ENCODE data around the gene RSPO3.

Gene RSPO3

GRCh38 chr6:127162836-127163235 lies 44.4 kb downstream of the RSPO3 start:
- Mint-ChIP-seq H3K9me3 (no peaks in the 10 kb centered on the region), H3K4me1 (ENCODE audit: low read depth) (no peaks in the 10 kb centered on the region), H3K4me3 (no peak overlapping the region)

GRCh38 chr6:127164036-127164435 lies 45.6 kb downstream of the RSPO3 start:
- Mint-ChIP-seq H3K9me3 (no peaks in the 10 kb centered on the region), H3K4me1 (ENCODE audit: low read depth) (no peaks in the 10 kb centered on the region), H3K4me3 (no peak overlapping the region), H3K27me3 (ENCODE audit: low read depth) (no peaks in the 10 kb centered on the region), H3K27ac (no peak overlapping the region), H3K36me3 (ENCODE audit: low read depth) (no peaks in the 10 kb centered on the region)

More at GRCh38 chr6:127162836-127163235, 44.4 kb downstream of the RSPO3 start:
- no peaks in the 10 kb centered on the region for H3K36me3 Mint-ChIP-seq (ENCODE audit: low read depth)
- no peaks in the 10 kb centered on the region for H3K27me3 Mint-ChIP-seq (ENCODE audit: low read depth)
- H3K27ac Mint-ChIP-seq = no peak overlapping the region

- Mint-ChIP-seq H3K9me3 (no peaks in the 10 kb centered on the region), H3K27ac (no peak overlapping the region), H3K4me1 (ENCODE audit: low read depth) (no peaks in the 10 kb centered on the region), H3K4me3 (no peak overlapping the region), H3K27me3 (ENCODE audit: low read depth) (no peaks in the 10 kb centered on the region), H3K36me3 (ENCODE audit: low read depth) (no peaks in the 10 kb centered on the region)
These were observed 46.1 kb downstream of the RSPO3 start for GRCh38 chr6:127164565-127164964.

- H3K27me3 Mint-ChIP-seq (ENCODE audit: low read depth) = peaks cover 14% of the 10 kb centered on the region
- no peaks in the 10 kb centered on the region for H3K9me3 Mint-ChIP-seq
- H3K4me1 Mint-ChIP-seq (ENCODE audit: low read depth) = no peaks in the 10 kb centered on the region
- H3K27ac Mint-ChIP-seq = no peak overlapping the region
- H3K36me3 Mint-ChIP-seq (ENCODE audit: low read depth) = no peaks in the 10 kb centered on the region
- no peak overlapping the region for H3K4me3 Mint-ChIP-seq
These were observed 54.9 kb downstream of the RSPO3 start for GRCh38 chr6:127173156-127173940.

- peaks cover 25% of the 10 kb centered on the region for H3K27me3 Mint-ChIP-seq (ENCODE audit: low read depth)
- no peaks in the 10 kb centered on the region for H3K9me3 Mint-ChIP-seq
- H3K4me3 Mint-ChIP-seq = no peak overlapping the region
These were observed 57.7 kb downstream of the RSPO3 start for GRCh38 chr6:127176146-127176545.

GRCh38 chr6:127177030-127177922 lies 58.8 kb downstream of the RSPO3 start:
- H3K36me3 Mint-ChIP-seq (ENCODE audit: low read depth) = no peaks in the 10 kb centered on the region
- no peak overlapping the region for H3K4me3 Mint-ChIP-seq
- peaks cover 20% of the 10 kb centered on the region for H3K27me3 Mint-ChIP-seq (ENCODE audit: low read depth)
- no peaks in the 10 kb centered on the region for H3K4me1 Mint-ChIP-seq (ENCODE audit: low read depth)
- H3K9me3 Mint-ChIP-seq = no peaks in the 10 kb centered on the region
- no peak overlapping the region for H3K27ac Mint-ChIP-seq

More at GRCh38 chr6:127176146-127176545, 57.7 kb downstream of the RSPO3 start:
- Mint-ChIP-seq H3K27ac (no peak overlapping the region), H3K4me1 (ENCODE audit: low read depth) (no peaks in the 10 kb centered on the region), H3K36me3 (ENCODE audit: low read depth) (no peaks in the 10 kb centered on the region)

- no peaks in the 10 kb centered on the region for H3K4me1 Mint-ChIP-seq (ENCODE audit: low read depth)
- H3K36me3 Mint-ChIP-seq (ENCODE audit: low read depth) = no peaks in the 10 kb centered on the region
- H3K27me3 Mint-ChIP-seq (ENCODE audit: low read depth) = peaks cover 20% of the 10 kb centered on the region
- no peak overlapping the region for H3K27ac Mint-ChIP-seq
- H3K4me3 Mint-ChIP-seq = no peak overlapping the region
- no peaks in the 10 kb centered on the region for H3K9me3 Mint-ChIP-seq
These were observed 59.4 kb downstream of the RSPO3 start for GRCh38 chr6:127177923-127178231.

GRCh38 chr6:127178746-127179145 lies 60.3 kb downstream of the RSPO3 start:
- no peaks in the 10 kb centered on the region for H3K36me3 Mint-ChIP-seq (ENCODE audit: low read depth)
- H3K27ac Mint-ChIP-seq = no peak overlapping the region
- no peak overlapping the region for H3K4me3 Mint-ChIP-seq
- peaks cover 25% of the 10 kb centered on the region for H3K27me3 Mint-ChIP-seq (ENCODE audit: low read depth)
- H3K4me1 Mint-ChIP-seq (ENCODE audit: low read depth) = no peaks in the 10 kb centered on the region
- no peaks in the 10 kb centered on the region for H3K9me3 Mint-ChIP-seq

GRCh38 chr6:127180426-127180825 lies 62.0 kb downstream of the RSPO3 start:
- no peak overlapping the region for H3K27ac Mint-ChIP-seq
- H3K4me3 Mint-ChIP-seq = no peak overlapping the region
- no peaks in the 10 kb centered on the region for H3K36me3 Mint-ChIP-seq (ENCODE audit: low read depth)
- no peaks in the 10 kb centered on the region for H3K4me1 Mint-ChIP-seq (ENCODE audit: low read depth)
- H3K9me3 Mint-ChIP-seq = no peaks in the 10 kb centered on the region
- H3K27me3 Mint-ChIP-seq (ENCODE audit: low read depth) = peaks cover 31% of the 10 kb centered on the region

GRCh38 chr6:127182501-127182900 lies 64.0 kb downstream of the RSPO3 start:
- H3K36me3 Mint-ChIP-seq (ENCODE audit: low read depth) = no peaks in the 10 kb centered on the region
- no peaks in the 10 kb centered on the region for H3K4me1 Mint-ChIP-seq (ENCODE audit: low read depth)
- no peak overlapping the region for H3K27ac Mint-ChIP-seq
- peaks cover 31% of the 10 kb centered on the region for H3K27me3 Mint-ChIP-seq (ENCODE audit: low read depth)
- no peaks in the 10 kb centered on the region for H3K9me3 Mint-ChIP-seq
- H3K4me3 Mint-ChIP-seq = no peak overlapping the region

- no peaks in the 10 kb centered on the region for H3K9me3 Mint-ChIP-seq
- H3K36me3 Mint-ChIP-seq (ENCODE audit: low read depth) = no peaks in the 10 kb centered on the region
- H3K27me3 Mint-ChIP-seq (ENCODE audit: low read depth) = peaks cover 14% of the 10 kb centered on the region
- no peak overlapping the region for H3K4me3 Mint-ChIP-seq
- no peaks in the 10 kb centered on the region for H3K4me1 Mint-ChIP-seq (ENCODE audit: low read depth)
- no peak overlapping the region for H3K27ac Mint-ChIP-seq
These were observed 67.0 kb downstream of the RSPO3 start for GRCh38 chr6:127185437-127185995.

- H3K36me3 Mint-ChIP-seq (ENCODE audit: low read depth) = no peaks in the 10 kb centered on the region
- no peak overlapping the region for H3K27ac Mint-ChIP-seq
- no peaks in the 10 kb centered on the region for H3K9me3 Mint-ChIP-seq
- peaks cover 14% of the 10 kb centered on the region for H3K27me3 Mint-ChIP-seq (ENCODE audit: low read depth)
- H3K4me1 Mint-ChIP-seq (ENCODE audit: low read depth) = no peaks in the 10 kb centered on the region
- no peak overlapping the region for H3K4me3 Mint-ChIP-seq
These were observed 68.4 kb downstream of the RSPO3 start for GRCh38 chr6:127186889-127187288.

GRCh38 chr6:127188744-127189143 lies 70.3 kb downstream of the RSPO3 start:
- H3K4me1 Mint-ChIP-seq (ENCODE audit: low read depth) = no peaks in the 10 kb centered on the region
- H3K27ac Mint-ChIP-seq = no peak overlapping the region
- H3K27me3 Mint-ChIP-seq (ENCODE audit: low read depth) = peaks cover 15% of the 10 kb centered on the region
- H3K36me3 Mint-ChIP-seq (ENCODE audit: low read depth) = no peaks in the 10 kb centered on the region
- H3K9me3 Mint-ChIP-seq = no peaks in the 10 kb centered on the region
- no peak overlapping the region for H3K4me3 Mint-ChIP-seq

- peaks cover 7% of the 10 kb centered on the region for H3K27me3 Mint-ChIP-seq (ENCODE audit: low read depth)
- no peaks in the 10 kb centered on the region for H3K4me1 Mint-ChIP-seq (ENCODE audit: low read depth)
- H3K9me3 Mint-ChIP-seq = no peaks in the 10 kb centered on the region
- H3K27ac Mint-ChIP-seq = no peak overlapping the region
- H3K36me3 Mint-ChIP-seq (ENCODE audit: low read depth) = no peaks in the 10 kb centered on the region
- no peak overlapping the region for H3K4me3 Mint-ChIP-seq
These were observed 72.1 kb downstream of the RSPO3 start for GRCh38 chr6:127190552-127190951.

- no peaks in the 10 kb centered on the region for H3K36me3 Mint-ChIP-seq (ENCODE audit: low read depth)
- no peaks in the 10 kb centered on the region for H3K9me3 Mint-ChIP-seq
- H3K4me3 Mint-ChIP-seq = no peak overlapping the region
- H3K27ac Mint-ChIP-seq = no peak overlapping the region
- H3K4me1 Mint-ChIP-seq (ENCODE audit: low read depth) = no peaks in the 10 kb centered on the region
- peaks cover 5% of the 10 kb centered on the region for H3K27me3 Mint-ChIP-seq (ENCODE audit: low read depth)
These were observed 73.2 kb downstream of the RSPO3 start for GRCh38 chr6:127191716-127192115.

Measured in T-helper 1 cell treated with Interleukin-12 subunit alpha and Interleukin-12 subunit beta and Interleukin-4 antibody, amounts not matched to agents 30 μg/mL and 1 μg/mL, for 36 hours (primary cell).